Esophagus squamous epithelium (tissue), 4 donors: Measurements from ENCODE around the gene MTF2.

Source experiments
- CTCF ChIP-seq, 6 experiments: fragments of 450-650 bp in 4 of 6; fragments of 200-600 bp in 2 of 6; sonication (generic) in 2 of 6; IDR thresholded peaks; one replicate each; pipeline ENCODE4 v1.5.1; 2016 to 2019; ENCODE audit warnings: antibody characterized with exemption in 6 of 6, mild to moderate bottlenecking in 4 of 6, moderate library complexity in 4 of 6
- POLR2A ChIP-seq, 4 donors: fragments of 450-650 bp; IDR thresholded peaks; one replicate each; pipeline ENCODE4 v1.6.1; 2017; ENCODE audit warnings: antibody characterized with exemption in 4 of 4, mild to moderate bottlenecking in 4 of 4, moderate library complexity in 3 of 4

GRCh38 chr1:93137604-93138292 is 58.7 kb downstream of the MTF2 start:
- TF ChIP-seq CTCF (IDR thresholded peaks at IDR 0.05) (no peak), POLR2A (IDR thresholded peaks at IDR 0.05) (no peak)
